T-helper 1 cell treated with Interleukin-12 subunit alpha and Interleukin-12 subunit beta and Interleukin-4 antibody, amounts not matched to agents 30 μg/mL and 1 μg/mL, for 36 hours (primary cell): Measurements from ENCODE around the gene GK.
"Not testable (repeated sequence)": the region's sequence is repeated elsewhere in the genome, so short reads cannot be mapped to it uniquely, and the experiment has no call there.

Experiments used
- H3K27ac Mint-ChIP-seq: one replicate; pipeline ENCODE4 v1.8.0; 2021; ENCODE audit warnings: mild to moderate bottlenecking, mixed read lengths
- H3K27me3 Mint-ChIP-seq: one replicate; pipeline ENCODE4 v1.8.0; 2021; ENCODE audit warnings: low read depth, mixed read lengths
- H3K36me3 Mint-ChIP-seq: one replicate; pipeline ENCODE4 v1.8.0; 2021; ENCODE audit warnings: low read depth, mixed read lengths
- H3K4me1 Mint-ChIP-seq: one replicate; pipeline ENCODE4 v1.8.0; 2021; ENCODE audit warnings: low read depth, mixed read lengths
- H3K4me3 Mint-ChIP-seq: one replicate; pipeline ENCODE4 v1.8.0; 2021; ENCODE audit warnings: mild to moderate bottlenecking, moderate library complexity, mixed read lengths
- H3K9me3 Mint-ChIP-seq: one replicate; pipeline ENCODE4 v1.8.0; 2021; ENCODE audit warnings: mixed read lengths

The GK gene

GRCh38 chrX:30637874-30638815 lies 15.1 kb upstream of the GK start:
- H3K4me1 Mint-ChIP-seq: peaks cover 18% of the 10 kb centered on the region
- H3K27ac Mint-ChIP-seq: no peak overlapping the region
- H3K9me3 Mint-ChIP-seq: no peaks in the 10 kb centered on the region
- peaks cover 7% of the 10 kb centered on the region for H3K36me3 Mint-ChIP-seq
- H3K27me3 Mint-ChIP-seq: no peaks in the 10 kb centered on the region
- no peak overlapping the region for H3K4me3 Mint-ChIP-seq

- not testable (repeated sequence) for H3K4me3 Mint-ChIP-seq, H3K27ac Mint-ChIP-seq, H3K27me3 Mint-ChIP-seq, H3K36me3 Mint-ChIP-seq, H3K9me3 Mint-ChIP-seq
- H3K4me1 Mint-ChIP-seq: peaks cover 24% of the 10 kb centered on the region
Observed at GRCh38 chrX:30639702-30640101, 13.5 kb upstream of the GK start.

GRCh38 chrX:30642642-30643041 lies 10.6 kb upstream of the GK start:
- Mint-ChIP-seq H3K27ac (peak overlapping the region; percentile 38), H3K27me3 (no peaks in the 10 kb centered on the region)

GRCh38 chrX:30643313-30643821 lies 9.9 kb upstream of the GK start:
- Mint-ChIP-seq H3K27me3 (no peaks in the 10 kb centered on the region), H3K4me1 (peaks cover 26% of the 10 kb centered on the region), H3K27ac (peak overlapping the region; percentile 91), H3K36me3 (peaks cover 7% of the 10 kb centered on the region), H3K9me3 (no peaks in the 10 kb centered on the region), H3K4me3 (peak overlapping the region; percentile 20)

More at GRCh38 chrX:30642642-30643041, 10.6 kb upstream of the GK start:
- H3K9me3 Mint-ChIP-seq: no peaks in the 10 kb centered on the region
- peaks cover 7% of the 10 kb centered on the region for H3K36me3 Mint-ChIP-seq
- H3K4me3 Mint-ChIP-seq: no peak overlapping the region
- H3K4me1 Mint-ChIP-seq: peaks cover 26% of the 10 kb centered on the region

- Mint-ChIP-seq H3K4me1 (peaks cover 26% of the 10 kb centered on the region), H3K9me3 (no peaks in the 10 kb centered on the region), H3K27me3 (no peaks in the 10 kb centered on the region), H3K4me3 (peak overlapping the region; percentile 67), H3K36me3 (peaks cover 4% of the 10 kb centered on the region), H3K27ac (peak overlapping the region; percentile 95)
Observed at GRCh38 chrX:30649859-30650258, 3.4 kb upstream of the GK start.

- peaks cover 11% of the 10 kb centered on the region for H3K36me3 Mint-ChIP-seq
- no peaks in the 10 kb centered on the region for H3K27me3 Mint-ChIP-seq
- no peaks in the 10 kb centered on the region for H3K9me3 Mint-ChIP-seq
- H3K27ac Mint-ChIP-seq: peak overlapping the region; percentile 99
- H3K4me1 Mint-ChIP-seq: peaks cover 42% of the 10 kb centered on the region
- peak overlapping the region; percentile 93 for H3K4me3 Mint-ChIP-seq
Observed at GRCh38 chrX:30652527-30653414, 452 bp upstream of the GK start.

- H3K27me3 Mint-ChIP-seq, H3K9me3 Mint-ChIP-seq: not testable (repeated sequence)
- Mint-ChIP-seq H3K27ac (peak overlapping the region; percentile 93), H3K4me1 (peaks cover 51% of the 10 kb centered on the region), H3K36me3 (peaks cover 16% of the 10 kb centered on the region), H3K4me3 (peak overlapping the region; percentile 93)
Observed at GRCh38 chrX:30654386-30654785, 1.2 kb downstream of the GK start.

GRCh38 chrX:30654989-30655607 lies 1.9 kb downstream of the GK start:
- peaks cover 16% of the 10 kb centered on the region for H3K36me3 Mint-ChIP-seq
- peaks cover 45% of the 10 kb centered on the region for H3K4me1 Mint-ChIP-seq
- peak overlapping the region; percentile 83 for H3K4me3 Mint-ChIP-seq
- H3K27me3 Mint-ChIP-seq: no peaks in the 10 kb centered on the region
- H3K27ac Mint-ChIP-seq: peak overlapping the region; percentile 87
- no peaks in the 10 kb centered on the region for H3K9me3 Mint-ChIP-seq

- Mint-ChIP-seq H3K4me3 (peak overlapping the region; percentile 83), H3K36me3 (peaks cover 16% of the 10 kb centered on the region), H3K27me3 (no peaks in the 10 kb centered on the region), H3K27ac (peak overlapping the region; percentile 57), H3K4me1 (peaks cover 43% of the 10 kb centered on the region), H3K9me3 (no peaks in the 10 kb centered on the region)
Observed at GRCh38 chrX:30655991-30656390, 2.8 kb downstream of the GK start.

GRCh38 chrX:30657196-30658161 lies 4.3 kb downstream of the GK start:
- H3K4me3 Mint-ChIP-seq: peak overlapping the region; percentile 57
- H3K36me3 Mint-ChIP-seq: peaks cover 22% of the 10 kb centered on the region
- H3K4me1 Mint-ChIP-seq: peaks cover 39% of the 10 kb centered on the region
- peak overlapping the region; percentile 89 for H3K27ac Mint-ChIP-seq
- H3K9me3 Mint-ChIP-seq: no peaks in the 10 kb centered on the region
- no peaks in the 10 kb centered on the region for H3K27me3 Mint-ChIP-seq

- peaks cover 43% of the 10 kb centered on the region for H3K4me1 Mint-ChIP-seq
- peak overlapping the region; percentile 81 for H3K27ac Mint-ChIP-seq
- H3K9me3 Mint-ChIP-seq: no peaks in the 10 kb centered on the region
- peak overlapping the region; percentile 38 for H3K4me3 Mint-ChIP-seq
- H3K27me3 Mint-ChIP-seq: no peaks in the 10 kb centered on the region
- peaks cover 23% of the 10 kb centered on the region for H3K36me3 Mint-ChIP-seq
Observed at GRCh38 chrX:30659421-30659820, 6.2 kb downstream of the GK start.

- peaks cover 35% of the 10 kb centered on the region for H3K4me1 Mint-ChIP-seq
- H3K27ac Mint-ChIP-seq: peak overlapping the region; percentile 83
- peaks cover 22% of the 10 kb centered on the region for H3K36me3 Mint-ChIP-seq
- H3K27me3 Mint-ChIP-seq: no peaks in the 10 kb centered on the region
- H3K9me3 Mint-ChIP-seq: no peaks in the 10 kb centered on the region
- no peak overlapping the region for H3K4me3 Mint-ChIP-seq
Observed at GRCh38 chrX:30661228-30661627, 8.0 kb downstream of the GK start.

- no peak overlapping the region for H3K27ac Mint-ChIP-seq
- H3K4me1 Mint-ChIP-seq: peaks cover 27% of the 10 kb centered on the region
- no peaks in the 10 kb centered on the region for H3K27me3 Mint-ChIP-seq
- H3K9me3 Mint-ChIP-seq: no peaks in the 10 kb centered on the region
- H3K36me3 Mint-ChIP-seq: peaks cover 28% of the 10 kb centered on the region
- no peak overlapping the region for H3K4me3 Mint-ChIP-seq
Observed at GRCh38 chrX:30663322-30663721, 10.1 kb downstream of the GK start.
